Neural crest cell (in vitro differentiated cells): ENCODE results near the gene DYNLL1. TPM values are rescaled to one million over a fixed set of nuclear protein-coding genes. Genes with fewer than 3 reads are reported as not detected.
"Not testable (repeated sequence)": the region's sequence is repeated elsewhere in the genome, so short reads cannot be mapped to it uniquely, and the experiment has no call there.

Experiments used
- DNase-seq: peaks from one replicate; pipeline ENCODE4 v3.0.0; 2021; ENCODE audit warnings: low read depth, mixed read lengths, low spot score
- H3K27ac Mint-ChIP-seq: one replicate; pipeline ENCODE4 v1.8.0; 2021; ENCODE audit warnings: mild to moderate bottlenecking, mixed read lengths; ENCODE audit not compliant: unreplicated experiment
- H3K27me3 Mint-ChIP-seq: 2 replicates; pipeline ENCODE4 v1.8.0; 2021; ENCODE audit warnings: low read depth, mild to moderate bottlenecking, mixed read lengths
- H3K36me3 Mint-ChIP-seq: 2 replicates; pipeline ENCODE4 v1.8.0; 2021; ENCODE audit warnings: low read depth, mild to moderate bottlenecking, mixed read lengths
- H3K4me1 Mint-ChIP-seq: 2 replicates; pipeline ENCODE4 v1.8.0; 2021; ENCODE audit warnings: mixed read lengths
- H3K4me3 Mint-ChIP-seq: one replicate; pipeline ENCODE4 v1.8.0; 2021; ENCODE audit warnings: mild to moderate bottlenecking, mixed read lengths
- H3K9me3 Mint-ChIP-seq: 2 replicates; pipeline ENCODE4 v1.8.0; 2021; ENCODE audit warnings: mixed read lengths
- CTCF ChIP-seq: fragments of 200-600 bp; sonication (generic); conservative IDR thresholded peaks from 2 replicates; pipeline ENCODE4 v1.5.0; 2021; ENCODE audit warnings: antibody characterized with exemption, mild to moderate bottlenecking
- total RNA-seq: library from RNA; stranded (reverse); gene quantifications from 2 replicates; pipeline ENCODE4 v1.2.1, GENCODE V29; 2021

The DYNLL1 gene
- total RNA-seq, 1 donor from 2014 or later: 375 TPM

GRCh38 chr12:120485961-120486881 lies 9.7 kb upstream of the DYNLL1 start:
- no peak for DNase-seq
- no peaks in the 10 kb centered on the region for H3K9me3 Mint-ChIP-seq
- no peak overlapping the region for H3K27ac Mint-ChIP-seq
- no peak overlapping the region for H3K4me3 Mint-ChIP-seq
- no peak for TF ChIP-seq CTCF
- H3K27me3 Mint-ChIP-seq: no peaks in the 10 kb centered on the region
- peaks cover 16% of the 10 kb centered on the region for H3K4me1 Mint-ChIP-seq
- H3K36me3 Mint-ChIP-seq: peaks cover 7% of the 10 kb centered on the region

- not testable (repeated sequence) for H3K4me3 Mint-ChIP-seq, H3K9me3 Mint-ChIP-seq, H3K36me3 Mint-ChIP-seq, H3K27me3 Mint-ChIP-seq, DNase-seq
- Mint-ChIP-seq H3K27ac (peak overlapping the region; percentile 78), H3K4me1 (peaks cover 16% of the 10 kb centered on the region)
Observed at GRCh38 chr12:120487552-120487951, 8.4 kb upstream of the DYNLL1 start.

GRCh38 chr12:120488057-120488640 lies 7.8 kb upstream of the DYNLL1 start:
- Mint-ChIP-seq H3K27ac (peak overlapping the region; percentile 95), H3K4me3 (no peak overlapping the region), H3K9me3 (no peaks in the 10 kb centered on the region), H3K4me1 (peaks cover 16% of the 10 kb centered on the region), H3K36me3 (peaks cover 7% of the 10 kb centered on the region), H3K27me3 (no peaks in the 10 kb centered on the region)
- no peak for DNase-seq
- TF ChIP-seq CTCF: no peak

GRCh38 chr12:120489018-120489417 lies 6.9 kb upstream of the DYNLL1 start:
- no peak overlapping the region for H3K4me3 Mint-ChIP-seq
- peaks cover 16% of the 10 kb centered on the region for H3K4me1 Mint-ChIP-seq
- no peaks in the 10 kb centered on the region for H3K27me3 Mint-ChIP-seq
- H3K9me3 Mint-ChIP-seq: no peaks in the 10 kb centered on the region
- H3K27ac Mint-ChIP-seq: no peak overlapping the region
- H3K36me3 Mint-ChIP-seq: peaks cover 7% of the 10 kb centered on the region
- DNase-seq: no peak
- no peak for TF ChIP-seq CTCF

GRCh38 chr12:120490325-120490724 lies 5.6 kb upstream of the DYNLL1 start:
- Mint-ChIP-seq H3K4me1 (peaks cover 23% of the 10 kb centered on the region), H3K9me3 (no peaks in the 10 kb centered on the region), H3K27me3 (no peaks in the 10 kb centered on the region), H3K4me3 (no peak overlapping the region), H3K36me3 (peaks cover 7% of the 10 kb centered on the region), H3K27ac (no peak overlapping the region)
- TF ChIP-seq CTCF: no peak
- DNase-seq: no peak
